ENCODE data around the gene OCLN. TPM values are rescaled to one million over a fixed set of nuclear protein-coding genes. Genes with fewer than 3 reads are reported as not detected.
"Not testable (repeated sequence)": the region's sequence is repeated elsewhere in the genome, so short reads cannot be mapped to it uniquely, and the experiment has no call there.

OCLN gene
- polyA plus RNA-seq, 1 donor from 2014 or later: 0.09 TPM

GRCh38 chr5:69530561-69531405 lies 38.2 kb downstream of the OCLN start:
- peaks cover 10% of the 10 kb centered on the region for H3K27me3 Mint-ChIP-seq
- no peak overlapping the region for H3K4me3 Mint-ChIP-seq
- no peak overlapping the region for H3K27ac Mint-ChIP-seq

GRCh38 chr5:69531406-69531801 lies 38.8 kb downstream of the OCLN start:
- H3K4me3 Mint-ChIP-seq: no peak overlapping the region
- no peaks in the 10 kb centered on the region for H3K9me3 Mint-ChIP-seq
- H3K27me3 Mint-ChIP-seq: peaks cover 10% of the 10 kb centered on the region
- H3K4me1 Mint-ChIP-seq: no peaks in the 10 kb centered on the region
- no peaks in the 10 kb centered on the region for H3K36me3 Mint-ChIP-seq
- H3K27ac Mint-ChIP-seq: no peak overlapping the region

More at GRCh38 chr5:69530561-69531405, 38.2 kb downstream of the OCLN start:
- H3K36me3 Mint-ChIP-seq: no peaks in the 10 kb centered on the region
- H3K4me1 Mint-ChIP-seq: no peaks in the 10 kb centered on the region
- H3K9me3 Mint-ChIP-seq: no peaks in the 10 kb centered on the region

GRCh38 chr5:69537911-69538310 lies 45.3 kb downstream of the OCLN start:
- not testable (repeated sequence) for H3K9me3 Mint-ChIP-seq, H3K27me3 Mint-ChIP-seq, H3K36me3 Mint-ChIP-seq, H3K4me3 Mint-ChIP-seq, H3K27ac Mint-ChIP-seq, H3K4me1 Mint-ChIP-seq

- H3K27me3 Mint-ChIP-seq: not testable (repeated sequence)
Measured at GRCh38 chr5:69538735-69539134, 46.1 kb downstream of the OCLN start.

GRCh38 chr5:69541347-69541746 lies 48.8 kb downstream of the OCLN start:
- H3K4me1 Mint-ChIP-seq, H3K4me3 Mint-ChIP-seq: not testable (repeated sequence)

More at GRCh38 chr5:69538735-69539134, 46.1 kb downstream of the OCLN start:
- not testable (repeated sequence) for H3K9me3 Mint-ChIP-seq, H3K36me3 Mint-ChIP-seq, H3K4me3 Mint-ChIP-seq, H3K4me1 Mint-ChIP-seq, H3K27ac Mint-ChIP-seq

GRCh38 chr5:69542838-69543618 lies 50.4 kb downstream of the OCLN start:
- H3K27ac Mint-ChIP-seq, H3K36me3 Mint-ChIP-seq, H3K4me1 Mint-ChIP-seq, H3K9me3 Mint-ChIP-seq, H3K27me3 Mint-ChIP-seq, H3K4me3 Mint-ChIP-seq: not testable (repeated sequence)

More at GRCh38 chr5:69541347-69541746, 48.8 kb downstream of the OCLN start:
- not testable (repeated sequence) for H3K36me3 Mint-ChIP-seq, H3K27ac Mint-ChIP-seq, H3K9me3 Mint-ChIP-seq, H3K27me3 Mint-ChIP-seq

GRCh38 chr5:69544602-69545001 lies 52.0 kb downstream of the OCLN start:
- not testable (repeated sequence) for H3K27me3 Mint-ChIP-seq, H3K4me1 Mint-ChIP-seq, H3K27ac Mint-ChIP-seq, H3K9me3 Mint-ChIP-seq, H3K36me3 Mint-ChIP-seq, H3K4me3 Mint-ChIP-seq

- not testable (repeated sequence) for H3K27me3 Mint-ChIP-seq, H3K4me1 Mint-ChIP-seq, H3K9me3 Mint-ChIP-seq, H3K36me3 Mint-ChIP-seq
- H3K4me3 Mint-ChIP-seq: peak within 1 kb of the TSS; percentile 93 to 99 (median 98)
- H3K27ac Mint-ChIP-seq: peak within 1 kb of the TSS in 2 of 3 donors; percentile 43 to 76
Measured at GRCh38 chr5:69559908-69560330, 67.3 kb downstream of the OCLN start, which contains the start of gene GTF2H2C. Gene GTF2H2C, plus strand, starts transcription at chr5:69560191. Its CDS starts 4,942 bp downstream, at chr5:69565133.

GRCh38 chr5:69560587-69561431 lies 68.2 kb downstream of the OCLN start:
- peak overlapping the region in 3 of 4 donors; percentile 62 to 86 (median 75) for H3K4me3 Mint-ChIP-seq
- not testable (repeated sequence) for H3K4me1 Mint-ChIP-seq, H3K9me3 Mint-ChIP-seq, H3K27me3 Mint-ChIP-seq, H3K36me3 Mint-ChIP-seq, H3K27ac Mint-ChIP-seq

GRCh38 chr5:69566172-69566571 lies 73.6 kb downstream of the OCLN start:
- H3K36me3 Mint-ChIP-seq, H3K27me3 Mint-ChIP-seq, H3K4me1 Mint-ChIP-seq, H3K4me3 Mint-ChIP-seq, H3K27ac Mint-ChIP-seq, H3K9me3 Mint-ChIP-seq: not testable (repeated sequence)

- H3K4me1 Mint-ChIP-seq, H3K27ac Mint-ChIP-seq, H3K9me3 Mint-ChIP-seq, H3K36me3 Mint-ChIP-seq, H3K4me3 Mint-ChIP-seq, H3K27me3 Mint-ChIP-seq: not testable (repeated sequence)
Measured at GRCh38 chr5:69568072-69568471, 75.5 kb downstream of the OCLN start.

- H3K9me3 Mint-ChIP-seq, H3K4me3 Mint-ChIP-seq, H3K4me1 Mint-ChIP-seq, H3K27me3 Mint-ChIP-seq, H3K27ac Mint-ChIP-seq, H3K36me3 Mint-ChIP-seq: not testable (repeated sequence)
Measured at GRCh38 chr5:69583356-69583755, 90.8 kb downstream of the OCLN start.

GRCh38 chr5:69596114-69596840 lies 103.7 kb downstream of the OCLN start:
- not testable (repeated sequence) for H3K4me3 Mint-ChIP-seq, H3K27ac Mint-ChIP-seq, H3K27me3 Mint-ChIP-seq, H3K9me3 Mint-ChIP-seq, H3K4me1 Mint-ChIP-seq, H3K36me3 Mint-ChIP-seq

- H3K4me3 Mint-ChIP-seq, H3K27ac Mint-ChIP-seq, H3K9me3 Mint-ChIP-seq, H3K36me3 Mint-ChIP-seq, H3K27me3 Mint-ChIP-seq, H3K4me1 Mint-ChIP-seq: not testable (repeated sequence)
Measured at GRCh38 chr5:69601947-69602346, 109.4 kb downstream of the OCLN start.

GRCh38 chr5:69606839-69607238 lies 114.2 kb downstream of the OCLN start:
- not testable (repeated sequence) for H3K4me1 Mint-ChIP-seq, H3K27me3 Mint-ChIP-seq, H3K36me3 Mint-ChIP-seq, H3K9me3 Mint-ChIP-seq, H3K27ac Mint-ChIP-seq
- H3K4me3 Mint-ChIP-seq: peak overlapping the region in 1 of 4 donors; percentile 59
